ENCODE measurements around the gene ADGRL3. TPM values are rescaled to one million over a fixed set of nuclear protein-coding genes. Genes with fewer than 3 reads are reported as not detected.
A peak's percentile ranks its signal among the peaks of the same experiment; 100 is the strongest.

ADGRL3 gene
- polyA plus RNA-seq, 3 donors: 24.0 to 28.9 (median 27.8) TPM

DNA sequence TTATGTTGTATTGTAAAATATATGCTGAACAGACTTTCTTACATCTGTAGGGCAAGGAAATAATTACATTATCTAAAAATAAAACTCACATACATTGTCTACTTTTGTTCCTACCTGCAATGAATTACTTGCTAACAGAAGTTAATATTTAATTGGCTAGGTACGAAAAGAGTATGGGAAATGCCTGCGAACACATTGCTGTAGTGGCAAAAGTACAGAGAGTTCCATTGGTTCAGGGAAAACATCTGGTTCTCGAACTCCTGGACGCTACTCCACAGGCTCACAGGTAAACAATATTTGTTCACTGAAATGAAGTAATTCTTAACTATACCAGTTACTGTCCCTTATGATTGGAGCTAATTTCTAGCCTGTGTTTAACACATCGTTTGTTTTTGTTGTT lies 837.4 kb downstream of the ADGRL3 start:
- DNase-seq (ENCODE audit: extremely low read depth in 1 of 11, low read depth in 9 of 11, low spot score in 4 of 11): peak in 3 of 11 donors; percentile 11 to 43 (median 13)

DNA sequence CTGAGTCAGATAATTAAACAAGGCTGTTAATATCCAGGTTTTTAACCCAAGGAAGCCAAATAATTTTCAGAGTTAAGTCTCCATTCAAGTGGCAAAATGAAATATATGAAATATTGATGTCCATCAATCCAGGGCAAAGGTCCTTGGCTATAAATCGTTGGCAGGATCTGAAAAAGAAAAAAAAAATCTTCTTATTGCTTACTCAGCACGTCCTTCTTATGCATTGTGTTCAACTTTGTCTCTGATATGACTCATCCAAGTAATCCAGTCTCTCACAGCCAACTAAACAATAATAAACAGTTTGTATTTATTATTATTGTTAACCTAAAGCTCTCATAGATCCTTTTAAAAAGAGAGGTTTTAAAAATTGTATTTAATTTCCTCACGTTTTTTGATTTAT lies 851.2 kb downstream of the ADGRL3 start:
- DNase-seq (ENCODE audit: extremely low read depth in 1 of 11, low read depth in 9 of 11, low spot score in 4 of 11): no peak

DNA sequence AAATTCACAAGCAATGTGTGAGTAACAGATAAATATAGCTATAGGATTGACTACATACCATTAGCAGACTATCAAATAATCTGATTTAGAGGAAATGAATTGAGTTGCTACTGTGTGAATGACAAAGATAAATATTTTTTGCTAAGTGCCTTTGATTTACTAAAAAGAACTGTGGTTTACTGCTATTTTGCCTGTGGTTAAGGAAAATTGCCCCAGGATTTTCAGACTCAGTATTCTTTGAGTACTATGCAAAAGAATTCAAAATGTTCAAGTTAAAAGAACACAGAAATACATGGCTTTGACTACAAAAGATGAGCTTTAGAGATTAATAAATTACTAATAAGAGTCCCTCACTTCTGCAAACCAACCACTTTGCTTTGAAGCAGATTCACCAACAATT lies 853.8 kb downstream of the ADGRL3 start:
- no peak for DNase-seq (ENCODE audit: extremely low read depth in 1 of 11, low read depth in 9 of 11, low spot score in 4 of 11)

DNA sequence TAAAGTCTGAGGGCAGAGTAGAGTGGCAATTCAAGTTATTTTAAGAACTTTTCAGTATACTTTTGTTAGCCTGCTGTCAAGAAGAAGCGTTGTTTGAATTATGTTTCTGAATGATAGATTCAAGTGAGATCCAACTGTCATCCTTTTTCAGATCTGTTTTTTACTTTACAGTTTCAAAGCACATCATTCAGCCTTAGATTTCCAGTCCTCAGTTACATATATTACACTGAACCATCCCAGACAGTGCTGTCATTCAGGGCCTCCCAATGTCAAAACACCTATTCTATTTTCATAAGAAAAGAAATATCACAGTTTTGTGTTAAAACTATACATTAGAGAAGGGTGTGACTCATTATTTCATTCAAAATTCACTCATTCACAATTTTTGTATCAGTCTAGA lies 856.9 kb downstream of the ADGRL3 start:
- no peak for DNase-seq (ENCODE audit: extremely low read depth in 1 of 11, low read depth in 9 of 11, low spot score in 4 of 11)

DNA sequence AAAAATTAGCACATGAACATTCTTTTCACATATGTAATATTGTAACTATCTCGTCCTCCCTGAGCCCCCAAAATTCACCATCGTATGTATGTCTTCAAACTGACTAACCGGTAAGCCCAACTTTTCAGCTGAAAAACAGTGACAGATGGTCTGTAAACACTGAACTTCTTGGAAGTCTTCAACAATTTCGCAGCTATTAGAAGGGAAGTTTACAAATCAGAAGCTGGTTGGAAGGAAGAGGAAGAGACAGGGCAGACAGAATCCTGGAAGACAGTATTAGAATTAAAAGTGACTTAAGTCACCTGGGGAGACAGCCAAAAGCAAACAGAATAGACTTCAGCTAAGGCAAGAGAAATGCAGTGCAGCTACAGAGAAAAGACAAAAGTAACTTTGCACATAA lies 858.4 kb downstream of the ADGRL3 start:
- no peak for DNase-seq (ENCODE audit: extremely low read depth in 1 of 11, low read depth in 9 of 11, low spot score in 4 of 11)

DNA sequence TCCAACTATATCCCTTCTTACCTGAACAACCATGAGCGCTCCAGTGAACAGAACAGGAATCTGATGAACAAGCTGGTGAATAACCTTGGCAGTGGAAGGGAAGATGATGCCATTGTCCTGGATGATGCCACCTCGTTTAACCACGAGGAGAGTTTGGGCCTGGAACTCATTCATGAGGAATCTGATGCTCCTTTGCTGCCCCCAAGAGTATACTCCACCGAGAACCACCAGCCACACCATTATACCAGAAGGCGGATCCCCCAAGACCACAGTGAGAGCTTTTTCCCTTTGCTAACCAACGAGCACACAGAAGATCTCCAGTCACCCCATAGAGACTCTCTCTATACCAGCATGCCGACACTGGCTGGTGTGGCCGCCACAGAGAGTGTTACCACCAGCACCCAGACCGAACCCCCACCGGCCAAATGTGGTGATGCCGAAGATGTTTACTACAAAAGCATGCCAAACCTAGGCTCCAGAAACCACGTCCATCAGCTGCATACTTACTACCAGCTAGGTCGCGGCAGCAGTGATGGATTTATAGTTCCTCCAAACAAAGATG lies 870.2 kb downstream of the ADGRL3 start:
- DNase-seq (ENCODE audit: extremely low read depth in 1 of 11, low read depth in 9 of 11, low spot score in 4 of 11): no peak

DNA sequence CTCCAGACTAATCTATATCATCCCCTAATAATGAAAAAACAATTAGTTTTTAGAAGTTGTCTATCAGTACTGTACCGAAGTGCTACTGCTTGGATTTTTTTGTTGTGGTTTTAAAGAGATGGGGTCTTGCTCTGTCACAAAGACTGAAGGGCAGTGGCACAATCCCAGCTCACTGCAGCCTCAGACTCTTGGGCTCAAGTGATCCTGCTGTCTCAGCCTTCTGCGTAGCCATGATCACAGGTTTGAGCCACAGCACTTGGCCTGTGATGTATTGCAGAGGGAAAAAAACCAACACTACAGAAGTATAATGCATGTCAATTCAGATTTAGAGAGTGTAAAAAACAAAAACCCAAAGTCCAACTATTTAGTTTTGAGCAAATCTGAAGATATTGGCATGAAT lies 875.0 kb downstream of the ADGRL3 start:
- DNase-seq (ENCODE audit: extremely low read depth in 1 of 11, low read depth in 9 of 11, low spot score in 4 of 11): no peak

DNA sequence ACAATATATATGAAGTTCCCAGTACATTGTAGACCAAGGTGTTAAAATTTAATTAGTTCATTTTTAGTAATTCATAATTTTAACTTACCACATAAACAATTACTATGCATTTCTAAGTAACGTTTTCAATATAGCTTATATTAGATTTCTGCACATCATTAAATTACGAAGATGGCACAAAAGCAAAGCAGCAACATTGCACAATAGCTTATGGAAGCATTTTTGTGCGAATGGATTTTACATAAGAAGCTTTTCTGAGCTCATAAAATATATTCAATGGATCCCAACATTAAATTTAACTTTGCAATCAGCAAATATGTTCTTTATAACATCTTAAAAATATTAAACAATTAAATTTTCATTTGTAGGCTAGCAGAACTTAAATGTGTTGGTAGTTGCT lies 875.4 kb downstream of the ADGRL3 start:
- no peak for DNase-seq (ENCODE audit: extremely low read depth in 1 of 11, low read depth in 9 of 11, low spot score in 4 of 11)

DNA sequence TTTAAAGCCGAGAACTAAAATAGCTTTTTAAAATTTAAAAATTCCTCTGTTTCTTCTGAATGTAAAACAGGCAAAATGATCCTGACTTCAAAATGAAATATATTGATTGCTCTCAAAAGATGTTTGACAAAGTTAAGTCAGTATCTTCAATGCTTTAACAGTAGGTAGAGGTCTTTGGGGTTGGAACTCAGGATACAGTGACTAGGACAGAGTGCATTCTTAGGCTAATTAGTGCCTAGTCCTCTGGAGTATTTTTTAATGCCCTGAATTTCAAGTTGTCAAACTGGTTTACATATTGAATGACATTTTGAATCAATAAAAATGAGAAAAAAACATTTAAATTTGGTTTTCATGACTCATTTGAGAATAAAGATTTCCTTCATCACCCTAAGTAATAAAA lies 877.3 kb downstream of the ADGRL3 start:
- no peak for DNase-seq (ENCODE audit: extremely low read depth in 1 of 11, low read depth in 9 of 11, low spot score in 4 of 11)

DNA sequence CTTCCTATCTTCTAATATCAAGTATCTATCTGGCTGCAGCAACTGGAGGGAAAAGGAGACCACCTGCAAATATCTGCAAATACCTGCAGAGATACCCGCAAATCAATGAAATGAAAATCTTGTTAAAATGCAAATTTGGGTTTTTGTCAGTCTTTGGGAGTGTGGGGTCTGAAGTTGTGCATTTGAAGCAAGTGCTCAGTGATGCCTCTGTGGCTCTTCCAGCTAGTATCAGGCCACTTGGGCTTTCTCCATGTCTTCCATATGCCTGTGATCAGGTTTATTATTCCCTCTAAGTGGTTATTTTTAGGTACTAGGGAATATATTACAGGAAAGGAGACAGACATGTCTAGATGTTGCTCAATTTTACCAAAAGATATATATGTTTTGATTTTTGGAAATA lies 880.3 kb downstream of the ADGRL3 start:
- DNase-seq (ENCODE audit: extremely low read depth in 1 of 11, low read depth in 9 of 11, low spot score in 4 of 11): no peak

DNA sequence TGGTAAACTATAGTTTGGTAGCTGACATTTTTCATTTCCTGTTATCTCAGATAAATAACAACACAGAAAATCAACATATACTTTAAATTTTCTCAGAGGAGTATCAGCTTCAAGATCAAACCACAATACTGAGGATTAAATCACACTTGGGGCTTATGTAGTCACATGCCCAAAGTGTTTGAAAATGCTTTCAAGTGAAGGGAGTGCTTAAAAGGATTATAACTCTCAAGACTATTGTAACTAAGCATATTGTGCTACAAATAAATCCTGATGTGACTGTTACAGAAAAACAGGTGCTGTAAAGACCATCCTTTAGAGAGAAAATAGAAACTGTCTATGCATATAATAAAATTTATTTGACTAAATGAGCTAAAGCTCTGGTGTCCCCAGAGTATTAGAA lies 887.6 kb downstream of the ADGRL3 start:
- no peak for DNase-seq (ENCODE audit: extremely low read depth in 1 of 11, low read depth in 9 of 11, low spot score in 4 of 11)

DNA sequence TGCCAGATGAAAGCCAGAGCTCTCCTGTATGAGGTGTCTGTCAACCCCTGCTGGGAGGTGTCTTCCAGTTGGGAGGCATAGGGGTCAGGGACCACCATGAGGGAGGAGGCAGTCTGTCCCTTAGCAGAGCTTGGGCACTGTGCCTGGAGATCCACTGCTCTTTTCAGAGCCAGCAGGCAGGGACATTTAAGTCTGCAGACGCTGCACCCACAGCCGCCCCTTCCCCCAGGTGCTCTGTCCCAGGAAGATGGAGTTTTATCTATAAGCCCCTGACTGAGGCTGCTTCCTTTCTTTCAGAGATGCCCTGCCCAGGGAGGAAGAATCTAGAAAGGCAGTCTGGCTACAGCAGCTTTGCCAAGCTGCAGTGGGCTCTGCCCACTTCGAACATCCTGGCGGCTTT lies 893.6 kb downstream of the ADGRL3 start:
- DNase-seq (ENCODE audit: extremely low read depth in 1 of 11, low read depth in 9 of 11, low spot score in 4 of 11): no peak

DNA sequence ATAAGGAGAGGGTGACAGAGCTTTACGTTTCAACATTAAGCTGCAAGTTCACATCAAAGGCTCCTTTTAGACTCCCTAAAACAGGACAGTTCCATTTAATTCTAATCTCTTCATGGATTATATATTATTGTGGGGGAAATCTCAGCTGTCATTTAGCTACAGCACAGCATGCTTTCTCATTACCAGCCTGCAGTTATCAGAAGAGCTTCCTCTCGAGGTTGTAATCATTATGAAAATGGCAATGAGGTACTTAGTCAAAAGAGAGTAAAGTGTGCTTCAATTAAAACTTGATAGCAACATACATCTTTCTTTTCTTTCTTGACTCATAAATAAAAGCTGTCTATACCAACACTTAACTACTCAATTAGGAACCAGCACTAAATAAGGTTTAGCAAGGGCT lies 896.8 kb downstream of the ADGRL3 start:
- DNase-seq (ENCODE audit: extremely low read depth in 1 of 11, low read depth in 9 of 11, low spot score in 4 of 11): no peak

DNA sequence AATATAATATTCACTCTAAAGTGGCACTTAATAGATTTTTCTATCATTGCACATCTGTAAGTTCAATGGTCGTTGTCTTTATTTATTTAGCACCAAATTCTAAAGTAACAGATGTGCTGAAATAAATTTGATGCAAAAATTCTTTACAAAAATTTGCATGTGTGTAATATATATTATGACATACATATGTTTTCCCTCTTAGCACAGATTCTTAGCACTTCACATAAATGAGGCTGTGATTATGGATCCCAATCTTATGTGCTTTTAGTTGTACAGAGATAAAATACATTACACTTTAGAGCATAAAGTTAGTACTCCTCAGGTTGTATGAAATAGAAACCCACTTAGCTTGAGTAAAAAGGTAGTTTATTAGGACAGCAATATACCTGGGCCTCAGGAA lies 915.1 kb downstream of the ADGRL3 start:
- no peak for DNase-seq (ENCODE audit: extremely low read depth in 1 of 11, low read depth in 9 of 11, low spot score in 4 of 11)

DNA sequence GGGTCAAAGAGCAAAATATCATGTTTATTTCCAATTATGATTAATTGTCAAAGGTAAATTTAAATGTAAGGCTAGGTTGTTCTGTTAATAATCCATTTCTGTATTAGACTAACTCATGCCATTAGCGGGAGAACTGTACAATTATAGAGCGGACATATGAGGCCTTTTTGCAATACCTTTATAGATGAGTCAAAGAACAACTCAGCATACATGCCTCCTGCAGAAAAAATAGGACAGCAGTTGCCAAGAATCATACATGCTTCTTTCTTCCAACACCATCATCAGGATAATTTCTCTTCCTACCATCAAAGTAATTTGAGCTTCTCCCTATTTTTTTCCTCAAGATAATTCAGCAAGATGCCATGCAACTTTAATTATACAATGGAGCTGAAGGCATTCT lies 917.8 kb downstream of the ADGRL3 start:
- DNase-seq (ENCODE audit: extremely low read depth in 1 of 11, low read depth in 9 of 11, low spot score in 4 of 11): no peak

DNA sequence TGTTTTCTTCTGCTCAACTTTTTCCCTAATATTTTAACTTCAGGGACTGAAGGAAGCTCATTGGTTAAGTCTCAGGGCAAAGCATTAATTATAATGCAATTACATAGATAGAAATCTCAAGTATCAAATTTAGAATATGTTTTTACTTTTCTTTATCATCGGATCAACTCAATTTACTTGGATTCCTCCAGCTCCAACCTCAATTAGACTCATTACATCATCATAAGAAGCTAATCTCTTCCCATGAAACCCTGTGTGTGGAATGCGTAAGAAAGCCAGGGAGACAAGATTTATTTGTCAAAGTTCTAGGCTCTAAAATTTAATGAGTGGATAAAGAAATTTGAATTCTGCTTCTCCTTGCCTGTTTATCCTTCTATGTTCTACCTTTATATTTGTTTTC lies 918.4 kb downstream of the ADGRL3 start:
- DNase-seq (ENCODE audit: extremely low read depth in 1 of 11, low read depth in 9 of 11, low spot score in 4 of 11): no peak

DNA sequence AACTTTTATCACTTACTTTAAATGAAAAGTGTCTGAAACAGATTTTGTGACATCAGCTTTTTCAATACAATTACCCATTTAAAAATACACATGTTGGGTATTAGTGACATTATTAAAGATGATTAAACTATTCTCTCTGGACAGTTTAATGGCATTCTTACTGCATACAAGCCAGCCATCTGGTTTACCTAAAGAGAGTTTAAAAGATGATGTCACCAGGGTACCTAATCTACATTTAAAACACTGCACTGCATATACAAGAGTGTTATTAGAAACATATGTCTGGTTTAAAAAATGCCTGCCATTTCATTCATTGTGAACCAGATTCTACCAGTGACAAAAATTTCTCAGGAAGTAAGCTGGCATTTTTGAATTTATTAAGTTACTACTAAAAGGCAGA lies 919.1 kb downstream of the ADGRL3 start:
- DNase-seq (ENCODE audit: extremely low read depth in 1 of 11, low read depth in 9 of 11, low spot score in 4 of 11): no peak

DNA sequence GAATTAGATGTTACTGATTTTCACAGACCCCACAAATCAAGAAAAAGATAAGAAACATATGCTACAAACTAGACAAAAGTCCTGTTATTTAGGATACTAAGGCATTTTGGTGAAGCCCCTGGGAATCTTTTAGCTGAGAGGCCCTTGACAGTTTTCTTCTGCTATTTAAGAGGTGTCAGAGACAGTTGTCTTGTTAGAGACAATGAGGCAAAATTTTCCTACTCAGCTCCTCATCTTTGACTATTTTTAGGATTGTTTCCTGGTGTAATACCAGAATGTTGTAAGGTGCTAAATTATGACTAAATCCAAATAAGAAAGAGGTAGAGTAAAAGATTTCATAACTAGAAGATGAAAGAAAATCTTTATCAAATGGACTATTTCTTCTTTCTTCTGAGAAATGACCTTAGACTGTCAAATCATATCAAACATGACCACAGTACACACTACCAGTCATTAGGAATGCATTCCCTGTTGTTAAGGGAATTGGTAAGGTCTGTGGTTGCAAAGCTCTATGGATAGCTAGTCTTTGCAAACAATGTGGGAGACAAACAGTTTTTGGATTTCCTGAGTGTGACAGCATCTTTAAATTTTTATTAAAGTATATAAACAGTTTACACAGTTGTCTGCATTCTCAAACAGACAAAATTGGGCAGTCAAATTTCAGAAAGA lies 926.1 kb downstream of the ADGRL3 start:
- no peak for DNase-seq (ENCODE audit: extremely low read depth in 1 of 11, low read depth in 9 of 11, low spot score in 4 of 11)

All from renal cortex interstitium (tissue), 11 donors.